H1 (cell line): ENCODE data around the gene FOXN3. TPM values are rescaled to one million over a fixed set of nuclear protein-coding genes. Genes with fewer than 3 reads are reported as not detected.

ENCODE experiments used
- CTCF ChIA-PET: fragments of 300-600 bp; sonication (Branson Sonifier 250); formaldehyde crosslinking; loops from one replicate; lab custom pipeline; 2021; ENCODE audit not compliant: partially characterized antibody; lab: Charles Lee
- POLR2A ChIA-PET: fragments of 300-600 bp; sonication (Branson Sonifier 250); formaldehyde crosslinking; loops from one replicate; lab custom pipeline; 2021; ENCODE audit warnings: inconsistent platforms; ENCODE audit not compliant: partially characterized antibody; lab: Charles Lee
- DNase-seq, 2 experiments: peaks; one replicate each; pipeline versions ENCODE4 v3.0.0 to v3.0.0-alpha.2; 2010 to 2022; ENCODE audit warnings: low spot score in 2 of 2, low read depth in 1 of 2, mixed read lengths in 1 of 2
- FAIRE-seq: peaks from 2 replicates; lab custom pipeline; 2011; peaks lifted over from hg19 to GRCh38; lab: Jason Lieb, UNC
- H2AFZ ChIP-seq: 2 replicates; pipeline ENCODE4 v1.8.1; 2012; ENCODE audit warnings: low read length, inconsistent platforms
- H2AK5ac ChIP-seq: 2 replicates; pipeline ENCODE4 v1.6.1; 2013; ENCODE audit warnings: low read depth, low read length
- H2BK120ac ChIP-seq: replicated peaks from 2 replicates; pipeline ENCODE3; 2013; ENCODE audit warnings: low read depth, low read length, inconsistent platforms
- H2BK12ac ChIP-seq: 2 replicates; pipeline ENCODE4 v1.6.1; 2013; ENCODE audit warnings: low read depth, low read length
- H2BK15ac ChIP-seq: 2 replicates; pipeline ENCODE4 v1.6.1; 2013; ENCODE audit warnings: low read length
- H2BK20ac ChIP-seq: 2 replicates; pipeline ENCODE4 v1.6.1; 2013; ENCODE audit warnings: low read length
- H2BK5ac ChIP-seq: 2 replicates; pipeline ENCODE4 v1.6.1; 2013; ENCODE audit warnings: low read depth, low read length
- H3K14ac ChIP-seq: 2 replicates; pipeline ENCODE4 v1.6.1; 2013; ENCODE audit warnings: inconsistent platforms; ENCODE audit not compliant: insufficient read length
- H3K18ac ChIP-seq: 2 replicates; pipeline ENCODE4 v1.6.1; 2013; ENCODE audit warnings: low read length; ENCODE audit errors: extremely low read depth
- H3K23ac ChIP-seq: 2 replicates; pipeline ENCODE4 v1.6.1; 2013; ENCODE audit warnings: inconsistent platforms; ENCODE audit not compliant: insufficient read length
- H3K23me2 ChIP-seq: 2 replicates; pipeline ENCODE4 v1.6.1; 2013; ENCODE audit warnings: low read depth, low read length
- H3K27ac ChIP-seq: 2 replicates; pipeline ENCODE4 v1.6.1; 2011; ENCODE audit warnings: low read depth, low read length, inconsistent platforms
- H3K27me3 ChIP-seq, 4 experiments: replicated peaks in 1 of 4; 1 replicate in 1 of 4; 2 replicates in 3 of 4; pipeline versions ENCODE4 v1.6.1 to v1.8.1; 2011 to 2013; ENCODE audit warnings: low read length in 3 of 4, mild to moderate bottlenecking in 3 of 4, inconsistent platforms in 2 of 4, mixed read lengths in 2 of 4, moderate library complexity in 1 of 4; ENCODE audit not compliant: control insufficient read depth in 3 of 4, insufficient read depth in 3 of 4; ENCODE audit errors: extremely low read depth in 1 of 4
- H3K36me3 ChIP-seq, 4 experiments: 2 replicates each; pipeline versions ENCODE4 v1.6.1 to v1.8.1; 2011 to 2013; ENCODE audit warnings: mild to moderate bottlenecking in 4 of 4, low read length in 3 of 4, moderate library complexity in 2 of 4, control low read depth in 1 of 4, inconsistent platforms in 1 of 4; ENCODE audit not compliant: insufficient read depth in 4 of 4, control insufficient read depth in 2 of 4
- H3K4ac ChIP-seq: replicated peaks from 2 replicates; pipeline ENCODE3; 2013; ENCODE audit warnings: low read length, low read depth, mixed read lengths, inconsistent platforms; ENCODE audit not compliant: insufficient read length
- H3K4me1 ChIP-seq, 4 experiments: replicated peaks in 1 of 4; 1 replicate in 1 of 4; 2 replicates in 3 of 4; pipeline versions ENCODE4 v1.6.1 to v1.8.1; 2011 to 2013; ENCODE audit warnings: low read length in 3 of 4, inconsistent platforms in 2 of 4, mixed read lengths in 1 of 4; ENCODE audit not compliant: insufficient read depth in 4 of 4, control insufficient read depth in 3 of 4
- H3K4me2 ChIP-seq, 2 experiments: 2 replicates each; pipeline versions ENCODE4 v1.6.1 to v1.8.1; 2011 to 2013; ENCODE audit warnings: low read depth in 2 of 2, low read length in 2 of 2, control low read depth in 1 of 2, inconsistent platforms in 1 of 2, mild to moderate bottlenecking in 1 of 2; ENCODE audit not compliant: insufficient read depth in 1 of 2
- H3K4me3 ChIP-seq, 4 experiments: fragments of 200-600, 300-600 bp in 1 of 4; sonication (generic), shearing (Covaris generic), sonication (Bioruptor Twin) in 1 of 4; 2 replicates each; pipeline versions ENCODE4 v1.5.1 to v1.8.1; 2011 to 2016; ENCODE audit warnings: low read length in 4 of 4, low read depth in 3 of 4, control low read depth in 2 of 4, inconsistent platforms in 2 of 4, mild to moderate bottlenecking in 2 of 4, mixed read lengths in 1 of 4, moderate library complexity in 1 of 4; ENCODE audit not compliant: insufficient read depth in 2 of 4; ENCODE audit errors: extremely low read depth in 1 of 4
- H3K56ac ChIP-seq: replicated peaks from 2 replicates; pipeline ENCODE3; 2013; ENCODE audit warnings: low read depth, mild to moderate bottlenecking, mixed read lengths, low read length, inconsistent platforms; ENCODE audit not compliant: insufficient read length
- H3K79me1 ChIP-seq: 2 replicates; pipeline ENCODE4 v1.6.1; 2013; ENCODE audit warnings: low read depth, low read length, control low read depth
- H3K79me2 ChIP-seq, 2 experiments: 2 replicates each; pipeline versions ENCODE4 v1.6.1 to v1.8.1; 2012 to 2013; ENCODE audit warnings: low read length in 2 of 2, mild to moderate bottlenecking in 2 of 2, inconsistent platforms in 1 of 2; ENCODE audit not compliant: insufficient read depth in 2 of 2, control insufficient read depth in 1 of 2
- H3K9ac ChIP-seq, 4 experiments: replicated peaks in 1 of 4; 1 replicate in 1 of 4; 2 replicates in 3 of 4; pipeline versions ENCODE4 v1.6.1 to v1.8.1; 2011 to 2013; ENCODE audit warnings: low read depth in 3 of 4, low read length in 3 of 4, control low read depth in 2 of 4, mild to moderate bottlenecking in 2 of 4, moderate library complexity in 2 of 4, inconsistent platforms in 1 of 4; ENCODE audit errors: extremely low read depth in 1 of 4
- H3K9me3 ChIP-seq, 2 experiments: 2 replicates each; pipeline versions ENCODE4 v1.6.1 to v1.8.1; 2012 to 2013; ENCODE audit warnings: mild to moderate bottlenecking in 2 of 2, moderate library complexity in 2 of 2, control low read depth in 1 of 2, inconsistent platforms in 1 of 2, low read depth in 1 of 2, low read length in 1 of 2, mixed read lengths in 1 of 2; ENCODE audit not compliant: insufficient read depth in 2 of 2
- H4K20me1 ChIP-seq, 2 experiments: replicated peaks in 1 of 2; 2 replicates each; pipeline versions ENCODE3 to v1.8.1; 2011 to 2013; ENCODE audit warnings: inconsistent platforms in 2 of 2, low read length in 2 of 2, mild to moderate bottlenecking in 1 of 2; ENCODE audit not compliant: insufficient read depth in 2 of 2, control insufficient read depth in 1 of 2
- H4K5ac ChIP-seq: 2 replicates; pipeline ENCODE4 v1.6.1; 2013; ENCODE audit warnings: low read length, low read depth, mixed read lengths, inconsistent platforms; ENCODE audit not compliant: insufficient read length
- H4K8ac ChIP-seq: 2 replicates; pipeline ENCODE4 v1.8.0; 2013; ENCODE audit warnings: mild to moderate bottlenecking, moderate library complexity, low read length, inconsistent platforms; ENCODE audit not compliant: insufficient read depth; ENCODE audit errors: extremely low read depth
- H4K91ac ChIP-seq: replicated peaks from 2 replicates; pipeline ENCODE3; 2013; ENCODE audit warnings: low read length, mixed read lengths, inconsistent platforms; ENCODE audit not compliant: insufficient read length
- CREB1 ChIP-seq: IDR thresholded peaks from 2 replicates; pipeline ENCODE4 v1.6.1; 2012; ENCODE audit warnings: inconsistent platforms
- KDM4A ChIP-seq: IDR thresholded peaks from one replicate; pipeline ENCODE4 v1.7.1; 2012; ENCODE audit warnings: low read depth, mild to moderate bottlenecking, moderate library complexity, low read length, inconsistent platforms; ENCODE audit not compliant: severe bottlenecking
- POLR2A ChIP-seq, 2 experiments: IDR thresholded peaks; 1 replicate in 1 of 2; 2 replicates in 1 of 2; pipeline ENCODE4 v1.6.1; 2011; ENCODE audit warnings: low read depth in 2 of 2, low read length in 2 of 2, mild to moderate bottlenecking in 2 of 2; ENCODE audit errors: control extremely low read depth in 1 of 2
- SIN3A ChIP-seq, 2 experiments: IDR thresholded peaks in 1 of 2; conservative IDR thresholded peaks in 1 of 2; 2 replicates each; pipeline ENCODE4 v1.6.1; 2011 to 2012; ENCODE audit warnings: low read length in 2 of 2, improper control_type of control experiment in 1 of 2, low read depth in 1 of 2, mild to moderate bottlenecking in 1 of 2
- SRF ChIP-seq: IDR thresholded peaks from 2 replicates; pipeline ENCODE4 v1.6.1; 2011; ENCODE audit warnings: mild to moderate bottlenecking, low read depth, low read length, moderate library complexity
- TEAD4 ChIP-seq: IDR thresholded peaks from 2 replicates; pipeline ENCODE4 v1.6.1; 2012; ENCODE audit warnings: low read depth, low read length, inconsistent platforms, mixed read lengths
- WGBS, 2 experiments: shearing (Covaris generic) in 1 of 2; methylation state at CpG; one replicate each; pipeline versions ENCODE4 v1.1.6 to v1.1.7; 2013 to 2015; ENCODE audit warnings: low lambda C conversion rate in 2 of 2, mixed read lengths in 2 of 2, inconsistent platforms in 1 of 2, low coverage in 1 of 2, missing lambda C conversion rate in 1 of 2; ENCODE audit not compliant: insufficient replicate concordance in 2 of 2, insufficient coverage in 1 of 2, insufficient read length in 1 of 2; ENCODE audit errors: extremely low coverage in 1 of 2, missing lambda C conversion rate in 1 of 2; 5-methylcytosine and 5-hydroxymethylcytosine counted together
- polyA plus RNA-seq, 7 experiments: library from polyadenylated mRNA; depleted of rRNA in 3 of 7; stranded (reverse) in 5 of 7; unstranded in 2 of 7; fragments of >200 nt in 5 of 7; fragments of 200-250 nt in 2 of 7; gene quantifications; 1 replicate in 5 of 7; 2 replicates in 1 of 7; 4 replicates in 1 of 7; pipeline versions ENCODE4 v1.2.1 to v1.2.3, GENCODE V29; 2011 to 2013; ENCODE audit warnings: missing spikeins in 2 of 7, mixed read lengths in 2 of 7
- total RNA-seq: library from RNA; stranded (reverse); fragmentation: NEBNext Ultra II Directional; extraction: Animal tissue kit (Norgen Biotek cat#: 25700); gene quantifications from 2 replicates; pipeline ENCODE4 v1.2.1, GENCODE V29; 2021

Gene FOXN3
- total and polyA plus RNA-seq, 2 of the 8 experiments (the other 6 are each of a cell fraction or from before 2014, with no cell fraction given), result 52.6 to 178 TPM

- Histone ChIP-seq H2AFZ (no peak overlapping the region), H2AK5ac (no peak overlapping the region), H3K14ac (no peak overlapping the region), H3K4me2 (no peak overlapping the region), H2BK120ac (no peak overlapping the region), H3K9me3 (peaks cover 0 to 8% of the 10 kb centered on the region in 2 experiments; a peak in 2 of 4 replicates), H3K79me2 (no peaks in the 10 kb centered on the region), H2BK12ac (no peak overlapping the region), H2BK20ac (no peak overlapping the region), H3K23me2 (no peaks in the 10 kb centered on the region), H3K27me3 (no peaks in the 10 kb centered on the region; a peak in 2 of 7 replicates), H3K56ac (no peak overlapping the region), H3K9ac (no peak overlapping the region), H3K36me3 (no peaks in the 10 kb centered on the region), H4K20me1 (no peaks in the 10 kb centered on the region), H4K91ac (no peak overlapping the region), H3K4me1 (peaks cover 0 to 4% (median 2%) of the 10 kb centered on the region in 4 experiments; a peak in 4 of 7 replicates), H3K4me3 (no peak overlapping the region), H3K18ac (no peak overlapping the region), H2BK15ac (0 out of 2 replicates have a peak overlapping the region, but pooled peaks have one; percentile 25), H4K8ac (no peak overlapping the region), H3K4ac (no peak overlapping the region), H3K79me1 (no peaks in the 10 kb centered on the region), H3K27ac (no peak overlapping the region), H4K5ac (no peak overlapping the region), H2BK5ac (no peak overlapping the region), H3K23ac (no peak overlapping the region)
- DNase-seq (no peak), FAIRE-seq (no peak)
- POLR2A ChIA-PET, result no interaction called here
- CTCF ChIA-PET, result no interaction called here
- WGBS, 2 experiments, result 81% methylated on average over 1 of the region's 1 CpG; no CpG with 5 or more reads in 1 of the 2 experiments
- TF ChIP-seq KDM4A, result no peak
- no peak for TF ChIP-seq POLR2A (IDR thresholded peaks at IDR 0.05; ENCODE audit: control extremely low read depth in 1 of 2, low read depth in 2 of 2, low read length in 2 of 2)
- TF ChIP-seq TEAD4, result no peak
- no peak for TF ChIP-seq CREB1
- no peak for TF ChIP-seq SIN3A (conservative IDR thresholded peaks at IDR 0.05 in 1 of 2, IDR thresholded peaks at IDR 0.05 in 1 of 2; ENCODE audit: low read depth in 1 of 2, low read length in 2 of 2)
- TF ChIP-seq SRF, result no peak
These were observed 293.2 kb downstream of the FOXN3 start for GRCh38 chr14:89123851-89124250.
